ENCODE results near the gene ZBTB2. TPM values are rescaled to one million over a fixed set of nuclear protein-coding genes. Genes with fewer than 3 reads are reported as not detected.

Gene ZBTB2
- total and polyA plus RNA-seq, 2 donors (not counting 3 experiments of a cell fraction or from before 2014, with no cell fraction given): 11.8 to 13.1 TPM

DNA sequence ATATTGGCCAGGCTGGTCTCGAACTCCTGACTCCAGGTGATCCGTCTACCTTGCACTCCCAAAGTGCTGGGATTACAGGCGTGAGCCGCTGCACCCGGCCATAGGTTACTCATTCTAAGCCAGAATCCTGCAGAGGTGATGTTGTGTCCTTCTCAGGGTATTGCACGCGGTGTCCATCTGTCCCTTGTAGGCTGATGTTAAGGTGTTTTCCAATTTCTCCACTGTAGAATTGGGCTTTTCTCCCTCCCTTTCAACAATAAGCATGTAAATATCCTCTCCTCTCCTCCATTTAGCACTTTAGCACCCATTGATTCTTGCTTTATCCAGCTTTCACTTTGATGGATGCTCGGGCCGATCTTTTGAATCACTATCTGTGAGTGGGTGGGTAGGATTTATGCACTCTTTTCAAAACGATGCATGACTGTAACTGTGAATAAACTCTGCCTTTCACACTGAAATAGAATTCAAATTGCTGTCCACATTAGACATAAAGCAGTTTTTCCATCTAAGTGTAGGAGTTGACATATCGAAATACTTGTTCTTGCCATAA is 52.6 kb downstream of the ZBTB2 start:
- ChIA-PET CTCF (interaction anchor here (1.6 kb wide), 1 partner anchor 447 kb away, joined by 12 read pairs; no protein-coding TSS in a partner anchor), POLR2A (no interaction called here)
- TF ChIP-seq, protein P1, sequence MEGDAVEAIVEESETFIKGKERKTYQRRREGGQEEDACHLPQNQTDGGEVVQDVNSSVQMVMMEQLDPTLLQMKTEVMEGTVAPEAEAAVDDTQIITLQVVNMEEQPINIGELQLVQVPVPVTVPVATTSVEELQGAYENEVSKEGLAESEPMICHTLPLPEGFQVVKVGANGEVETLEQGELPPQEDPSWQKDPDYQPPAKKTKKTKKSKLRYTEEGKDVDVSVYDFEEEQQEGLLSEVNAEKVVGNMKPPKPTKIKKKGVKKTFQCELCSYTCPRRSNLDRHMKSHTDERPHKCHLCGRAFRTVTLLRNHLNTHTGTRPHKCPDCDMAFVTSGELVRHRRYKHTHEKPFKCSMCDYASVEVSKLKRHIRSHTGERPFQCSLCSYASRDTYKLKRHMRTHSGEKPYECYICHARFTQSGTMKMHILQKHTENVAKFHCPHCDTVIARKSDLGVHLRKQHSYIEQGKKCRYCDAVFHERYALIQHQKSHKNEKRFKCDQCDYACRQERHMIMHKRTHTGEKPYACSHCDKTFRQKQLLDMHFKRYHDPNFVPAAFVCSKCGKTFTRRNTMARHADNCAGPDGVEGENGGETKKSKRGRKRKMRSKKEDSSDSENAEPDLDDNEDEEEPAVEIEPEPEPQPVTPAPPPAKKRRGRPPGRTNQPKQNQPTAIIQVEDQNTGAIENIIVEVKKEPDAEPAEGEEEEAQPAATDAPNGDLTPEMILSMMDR (IDR thresholded peaks at IDR 0.05; ENCODE audit: extremely low read depth in 1 of 2, insufficient read depth in 1 of 2, low read depth in 1 of 2, low read length in 2 of 2): no peak
- TF ChIP-seq MYC (IDR thresholded peaks at IDR 0.05; ENCODE audit: low read depth, low read length) (no peak), EZH2 (IDR thresholded peaks at IDR 0.05; ENCODE audit: borderline replicate concordance, low read depth, low read length, severe bottlenecking) (no peak)
- TF ChIP-seq, protein P2, sequence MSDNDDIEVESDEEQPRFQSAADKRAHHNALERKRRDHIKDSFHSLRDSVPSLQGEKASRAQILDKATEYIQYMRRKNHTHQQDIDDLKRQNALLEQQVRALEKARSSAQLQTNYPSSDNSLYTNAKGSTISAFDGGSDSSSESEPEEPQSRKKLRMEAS (IDR thresholded peaks at IDR 0.05; ENCODE audit: insufficient read depth, insufficient read length): no peak
- Histone ChIP-seq H3K4me2 (ENCODE audit: insufficient read depth, low read length) (no peak overlapping the region), H4K20me1 (replicated peaks; ENCODE audit: control insufficient read depth, extremely low read depth, insufficient read depth, low read length) (no peaks in the 10 kb centered on the region), H3K4me1 (ENCODE audit: control insufficient read depth, extremely low read depth, insufficient read depth, low read length) (no peaks in the 10 kb centered on the region), H3K27ac (ENCODE audit: insufficient read depth, low read depth, low read length) (no peak overlapping the region), H3K4me3 (replicated peaks in 1 of 3; ENCODE audit: insufficient read depth in 1 of 3, low read depth in 1 of 3, low read length in 3 of 3) (no peak overlapping the region), H2AFZ (ENCODE audit: low read depth, low read length) (no peak overlapping the region), H3K36me3 (ENCODE audit: control insufficient read depth in 2 of 2, extremely low read depth in 1 of 2, insufficient read depth in 2 of 2, low read length in 2 of 2) (peaks cover 5 to 11% of the 10 kb centered on the region in 2 experiments), H3K27me3 (ENCODE audit: control insufficient read depth in 2 of 2, insufficient read depth in 2 of 2, low read length in 2 of 2) (no peaks in the 10 kb centered on the region), H3K79me2 (ENCODE audit: control insufficient read depth, insufficient read depth, low read length) (peaks cover 83% of the 10 kb centered on the region), H3K9me1 (replicated peaks; ENCODE audit: control insufficient read depth, extremely low read depth, insufficient read depth, low read length) (no peaks in the 10 kb centered on the region), H3K9me3 (replicated peaks; ENCODE audit: control insufficient read depth, insufficient read depth, low read length) (no peaks in the 10 kb centered on the region), H3K9ac (replicated peaks; ENCODE audit: extremely low read depth, insufficient read depth, low read length) (no peak overlapping the region)
- intact Hi-C loops (cut with micrococcal nuclease): loop anchor here (10.0 kb wide), 1 partner anchor 924 kb away; no protein-coding TSS in a partner anchor
- no peak for FAIRE-seq
- dilution Hi-C loops (cut with MboI; ENCODE audit: extremely low pct_ligation_motif_present, low sequenced_read_pairs): no loop called here
- no peak for DNase-seq (ENCODE audit: low read depth, low spot score)
- BruUV-seq (replicated peaks): no TSS peak

DNA sequence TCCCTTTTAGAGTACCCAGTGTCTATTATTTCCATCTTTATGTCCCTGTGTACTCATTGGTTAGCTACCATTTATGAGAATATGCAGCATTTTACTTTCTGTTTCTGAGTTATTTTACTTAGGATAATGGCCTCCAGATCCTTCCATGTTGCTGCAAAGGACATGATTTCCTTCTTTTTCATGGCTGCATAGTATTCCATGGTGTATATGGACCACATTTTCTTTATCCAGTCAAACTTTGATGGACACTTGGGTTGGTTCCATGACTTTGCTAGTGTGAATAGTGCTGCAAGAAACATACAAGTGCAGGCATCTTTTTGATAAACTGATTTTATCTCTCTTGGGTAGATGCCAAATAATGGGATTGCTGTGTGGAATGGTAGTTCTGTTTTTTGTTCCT is 55.4 kb downstream of the ZBTB2 start:
- H3K27me3 ChIP-seq (ENCODE audit: control insufficient read depth in 2 of 2, insufficient read depth in 2 of 2, low read length in 2 of 2): no peaks in the 10 kb centered on the region
- no peaks in the 10 kb centered on the region for H3K9me1 ChIP-seq (replicated peaks; ENCODE audit: control insufficient read depth, extremely low read depth, insufficient read depth, low read length)
- peaks cover 5 to 13% of the 10 kb centered on the region in 2 experiments for H3K36me3 ChIP-seq (ENCODE audit: control insufficient read depth in 2 of 2, extremely low read depth in 1 of 2, insufficient read depth in 2 of 2, low read length in 2 of 2)
- DNase-seq (ENCODE audit: low read depth, low spot score) (no peak), FAIRE-seq (no peak)
- H4K20me1 ChIP-seq (replicated peaks; ENCODE audit: control insufficient read depth, extremely low read depth, insufficient read depth, low read length): no peaks in the 10 kb centered on the region
- dilution Hi-C loops (cut with MboI; ENCODE audit: extremely low pct_ligation_motif_present, low sequenced_read_pairs) (no loop called here), intact Hi-C loops (cut with micrococcal nuclease) (loop anchor here (1.0 to 10.0 kb wide), 4 partner anchors 383 to 921 kb away; no protein-coding TSS in a partner anchor)
- POLR2A ChIA-PET: no interaction called here
- no peak overlapping the region for H3K9ac ChIP-seq (replicated peaks; ENCODE audit: extremely low read depth, insufficient read depth, low read length)
- no peak overlapping the region for H3K4me3 ChIP-seq (replicated peaks in 1 of 3; ENCODE audit: insufficient read depth in 1 of 3, low read depth in 1 of 3, low read length in 3 of 3)
- no peaks in the 10 kb centered on the region for H3K9me3 ChIP-seq (replicated peaks; ENCODE audit: control insufficient read depth, insufficient read depth, low read length)
- TF ChIP-seq GATA2 (IDR thresholded peaks at IDR 0.05; ENCODE audit: insufficient read depth, insufficient read length, low read depth, low read length): no peak
- TF ChIP-seq, protein P1 (IDR thresholded peaks at IDR 0.05; ENCODE audit: extremely low read depth in 1 of 2, insufficient read depth in 1 of 2, low read depth in 1 of 2, low read length in 2 of 2): no peak
- no peak for TF ChIP-seq POLR2A (IDR thresholded peaks at IDR 0.05; ENCODE audit: low read depth, low read length)
- no peak for TF ChIP-seq FOS (IDR thresholded peaks at IDR 0.05; ENCODE audit: borderline replicate concordance, insufficient read depth, low read length)
- no peak for TF ChIP-seq MYC (IDR thresholded peaks at IDR 0.05; ENCODE audit: low read depth, low read length)
- TF ChIP-seq, protein P2 (IDR thresholded peaks at IDR 0.05; ENCODE audit: insufficient read depth, insufficient read length): no peak
- no peak for TF ChIP-seq JUN (IDR thresholded peaks at IDR 0.05; ENCODE audit: borderline replicate concordance, insufficient read depth, insufficient read length, low read depth)
- TF ChIP-seq EZH2 (IDR thresholded peaks at IDR 0.05; ENCODE audit: borderline replicate concordance, low read depth, low read length, severe bottlenecking): no peak
- no peak for TF ChIP-seq POLR2AphosphoS5 (IDR thresholded peaks at IDR 0.05; ENCODE audit: insufficient read depth, low read depth, low read length)
- BruUV-seq (replicated peaks): no TSS peak
- CTCF ChIA-PET: interaction anchor here (1.2 to 7.0 kb wide), 6 partner anchors 11 to 519 kb away, joined by 4 to 233 read pairs (median 42); no protein-coding TSS in a partner anchor
- no peak overlapping the region for H3K27ac ChIP-seq (ENCODE audit: insufficient read depth, low read depth, low read length)
- H2AFZ ChIP-seq (ENCODE audit: low read depth, low read length): no peak overlapping the region
- no peak overlapping the region for H3K4me2 ChIP-seq (ENCODE audit: insufficient read depth, low read length)
- no peaks in the 10 kb centered on the region for H3K4me1 ChIP-seq (ENCODE audit: control insufficient read depth, extremely low read depth, insufficient read depth, low read length)
- peaks cover 82% of the 10 kb centered on the region for H3K79me2 ChIP-seq (ENCODE audit: control insufficient read depth, insufficient read depth, low read length)
